ENCODE data around the gene COLEC12. TPM values are rescaled to one million over a fixed set of nuclear protein-coding genes. Genes with fewer than 3 reads are reported as not detected.
A peak's percentile ranks its signal among the peaks of the same experiment; 100 is the strongest.

Gene COLEC12
- total and polyA plus RNA-seq, 8 donors = 32.9 to 124 (median 103) TPM

DNA sequence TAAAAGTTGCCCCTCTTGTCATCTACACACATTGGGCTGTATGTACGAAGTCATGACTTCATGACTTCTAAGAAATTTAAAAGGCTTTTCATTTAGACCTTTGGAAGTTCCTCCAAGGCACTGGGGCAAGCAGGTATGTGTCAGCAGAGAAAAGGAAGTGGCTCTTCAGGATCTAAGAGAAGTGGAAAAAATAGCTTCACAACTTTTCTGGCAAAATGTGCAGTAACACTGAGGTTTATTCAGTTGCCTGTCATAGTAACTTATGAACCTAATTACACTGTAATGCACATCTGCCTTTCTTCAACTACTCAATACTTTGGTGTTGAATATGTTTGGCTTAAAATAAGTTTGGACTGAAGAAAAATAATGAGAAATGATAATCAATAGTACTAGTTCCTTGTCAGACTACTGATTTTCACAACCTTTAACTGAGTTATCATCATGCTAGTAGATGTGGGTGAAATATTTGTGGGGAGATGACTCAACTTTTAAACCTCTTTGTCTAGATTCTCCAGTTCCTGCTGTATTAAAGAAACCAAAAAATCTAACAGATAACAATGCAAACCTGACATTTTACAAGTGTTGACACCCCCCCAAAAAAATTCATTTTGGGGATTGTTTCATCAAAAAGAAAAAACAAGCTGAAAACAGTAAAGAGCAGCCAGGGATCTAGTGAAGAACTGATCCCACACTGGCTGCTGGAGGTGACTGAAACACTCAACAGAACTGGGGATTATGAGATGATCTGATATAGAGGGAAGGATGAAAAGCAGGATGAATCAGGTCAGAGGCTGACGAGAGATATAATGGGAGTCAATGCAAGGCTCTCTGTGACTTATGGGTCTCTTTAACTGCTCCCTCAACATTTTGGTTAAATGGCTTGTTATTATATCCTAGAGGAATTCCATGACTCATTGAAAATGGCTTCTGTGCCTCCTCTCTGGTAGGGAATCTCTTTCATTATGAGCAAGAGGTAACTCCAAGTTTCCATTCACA is 84.6 kb downstream of the COLEC12 start:
- TF ChIP-seq, protein P1, sequence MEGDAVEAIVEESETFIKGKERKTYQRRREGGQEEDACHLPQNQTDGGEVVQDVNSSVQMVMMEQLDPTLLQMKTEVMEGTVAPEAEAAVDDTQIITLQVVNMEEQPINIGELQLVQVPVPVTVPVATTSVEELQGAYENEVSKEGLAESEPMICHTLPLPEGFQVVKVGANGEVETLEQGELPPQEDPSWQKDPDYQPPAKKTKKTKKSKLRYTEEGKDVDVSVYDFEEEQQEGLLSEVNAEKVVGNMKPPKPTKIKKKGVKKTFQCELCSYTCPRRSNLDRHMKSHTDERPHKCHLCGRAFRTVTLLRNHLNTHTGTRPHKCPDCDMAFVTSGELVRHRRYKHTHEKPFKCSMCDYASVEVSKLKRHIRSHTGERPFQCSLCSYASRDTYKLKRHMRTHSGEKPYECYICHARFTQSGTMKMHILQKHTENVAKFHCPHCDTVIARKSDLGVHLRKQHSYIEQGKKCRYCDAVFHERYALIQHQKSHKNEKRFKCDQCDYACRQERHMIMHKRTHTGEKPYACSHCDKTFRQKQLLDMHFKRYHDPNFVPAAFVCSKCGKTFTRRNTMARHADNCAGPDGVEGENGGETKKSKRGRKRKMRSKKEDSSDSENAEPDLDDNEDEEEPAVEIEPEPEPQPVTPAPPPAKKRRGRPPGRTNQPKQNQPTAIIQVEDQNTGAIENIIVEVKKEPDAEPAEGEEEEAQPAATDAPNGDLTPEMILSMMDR (IDR thresholded peaks at IDR 0.05) = no peak
- H3K9me3 ChIP-seq = no peaks in the 10 kb centered on the region
- ATAC-seq (no peak), DNase-seq (no peak)
- peaks cover 8 to 18% of the 10 kb centered on the region in 2 donors for H3K4me1 ChIP-seq
- H3K36me3 ChIP-seq = no peaks in the 10 kb centered on the region
- peak overlapping the region in 1 of 2 donors; percentile 44 for H3K27ac ChIP-seq
- H3K4me3 ChIP-seq = no peak overlapping the region
- intact Hi-C loops (cut with DNase I) = no loop called here
- H3K27me3 ChIP-seq = no peaks in the 10 kb centered on the region

DNA sequence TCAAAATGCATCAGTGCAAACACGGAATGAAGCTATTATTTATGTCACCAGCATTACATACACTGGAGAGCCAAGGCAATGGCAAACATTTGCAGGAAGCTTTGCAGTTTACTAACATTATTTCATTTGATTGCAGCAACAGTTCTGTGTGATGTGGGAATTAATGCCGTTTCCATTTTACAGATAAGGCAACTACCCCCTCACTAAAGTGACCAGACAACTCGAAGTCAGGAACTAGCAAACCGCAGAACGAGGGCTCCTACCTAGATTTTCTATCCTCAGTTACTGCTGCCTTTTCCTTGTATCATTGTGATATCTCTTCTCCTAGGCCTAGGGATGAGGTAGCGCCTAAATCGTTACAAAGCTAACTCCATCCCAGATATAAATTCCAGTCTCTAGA is 85.5 kb downstream of the COLEC12 start:
- H3K36me3 ChIP-seq = no peaks in the 10 kb centered on the region
- no peak overlapping the region for H3K4me3 ChIP-seq
- DNase-seq (no peak), ATAC-seq (no peak)
- no peak overlapping the region for H3K27ac ChIP-seq
- intact Hi-C loops (cut with DNase I) = no loop called here
- no peaks in the 10 kb centered on the region for H3K27me3 ChIP-seq
- no peaks in the 10 kb centered on the region for H3K9me3 ChIP-seq
- H3K4me1 ChIP-seq = peaks cover 8 to 20% of the 10 kb centered on the region in 2 donors
- TF ChIP-seq, protein P1 (IDR thresholded peaks at IDR 0.05) = no peak

DNA sequence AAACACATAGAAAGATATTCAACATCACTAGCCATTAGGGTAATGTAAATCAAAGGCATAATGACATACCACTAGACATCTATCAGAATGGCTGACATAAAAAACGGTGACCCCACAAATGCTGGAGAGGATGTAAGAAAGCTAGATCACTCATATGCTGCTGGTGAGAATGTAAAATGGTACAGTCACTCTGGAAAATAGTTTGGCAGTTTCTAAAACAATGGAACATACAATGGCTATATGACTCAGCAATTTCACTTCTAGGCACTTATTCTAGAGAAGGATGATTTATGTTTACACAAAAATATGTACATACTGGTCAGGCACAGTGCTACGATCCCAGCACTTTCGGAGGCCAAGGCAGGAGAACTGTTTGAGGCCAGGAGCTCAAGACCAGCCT is 87.3 kb downstream of the COLEC12 start:
- Histone ChIP-seq H3K27ac (no peak overlapping the region), H3K36me3 (no peaks in the 10 kb centered on the region), H3K9me3 (no peaks in the 10 kb centered on the region), H3K4me1 (peaks cover 8 to 23% of the 10 kb centered on the region in 2 donors), H3K27me3 (no peaks in the 10 kb centered on the region), H3K4me3 (no peak overlapping the region)
- intact Hi-C loops (cut with DNase I) = no loop called here
- TF ChIP-seq, protein P1 (IDR thresholded peaks at IDR 0.05) = no peak
- ATAC-seq (no peak), DNase-seq (no peak)

DNA sequence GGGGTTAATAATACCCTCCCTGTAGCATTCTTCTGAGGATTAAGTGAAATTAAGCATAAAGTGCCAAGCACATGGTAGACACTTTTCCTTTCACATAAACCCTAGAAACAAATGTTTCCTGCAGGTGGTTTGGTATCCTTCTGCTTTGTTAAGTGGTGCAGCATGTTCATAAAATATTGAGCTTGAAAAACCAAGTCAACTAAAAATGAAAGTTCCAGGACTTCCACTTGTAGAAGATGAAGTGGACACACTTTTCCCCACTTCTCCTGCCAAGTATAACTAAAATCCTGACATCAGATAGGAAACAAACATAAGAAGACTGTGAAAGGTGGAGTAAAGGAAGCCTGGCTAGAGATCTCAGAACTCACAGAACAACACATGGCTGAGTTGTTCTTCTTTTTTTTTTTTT is 90.5 kb downstream of the COLEC12 start:
- Histone ChIP-seq H3K27me3 (no peaks in the 10 kb centered on the region), H3K4me3 (no peak overlapping the region), H3K27ac (no peak overlapping the region), H3K9me3 (no peaks in the 10 kb centered on the region), H3K36me3 (no peaks in the 10 kb centered on the region), H3K4me1 (peaks cover 0 to 13% of the 10 kb centered on the region in 2 donors)
- intact Hi-C loops (cut with DNase I) = no loop called here
- peak; percentile 73 for ATAC-seq
- TF ChIP-seq, protein P1 (IDR thresholded peaks at IDR 0.05) = no peak
- no peak for DNase-seq

DNA sequence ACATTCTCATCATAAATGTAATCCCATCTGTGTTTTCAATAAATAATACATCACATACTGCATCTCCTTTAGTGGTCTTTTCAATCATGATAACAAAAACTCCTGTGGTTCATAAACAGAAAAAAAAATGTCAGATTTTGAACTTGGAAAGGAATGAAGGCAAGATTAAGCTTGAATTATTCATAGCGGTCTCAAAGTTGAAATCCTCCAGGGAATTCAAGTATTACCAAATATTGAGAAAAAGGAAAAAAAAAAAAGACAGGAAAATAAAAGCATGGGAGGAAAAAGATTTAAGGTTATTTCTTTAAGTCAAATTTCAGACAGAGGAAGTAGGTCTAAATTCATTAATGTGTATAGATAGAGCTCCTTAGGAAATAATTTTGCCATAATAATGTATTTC is 92.1 kb downstream of the COLEC12 start:
- intact Hi-C loops (cut with DNase I) = no loop called here
- ATAC-seq (no peak), DNase-seq (no peak)
- Histone ChIP-seq H3K27ac (no peak overlapping the region), H3K9me3 (peaks cover 0 to 7% of the 10 kb centered on the region in 2 donors), H3K27me3 (no peaks in the 10 kb centered on the region), H3K4me3 (no peak overlapping the region), H3K36me3 (no peaks in the 10 kb centered on the region), H3K4me1 (peaks cover 0 to 11% of the 10 kb centered on the region in 2 donors)
- TF ChIP-seq, protein P1 (IDR thresholded peaks at IDR 0.05) = no peak
